Putamen (tissue), 1 donor: Measurements from ENCODE around the gene SEZ6L.
A peak's percentile ranks its signal among the peaks of the same experiment; 100 is the strongest.

Experiments used
- DNase-seq: peaks from one replicate; pipeline ENCODE4 v3.0.0-alpha.2; 2016; ENCODE audit warnings: low spot score

Gene SEZ6L

DNA sequence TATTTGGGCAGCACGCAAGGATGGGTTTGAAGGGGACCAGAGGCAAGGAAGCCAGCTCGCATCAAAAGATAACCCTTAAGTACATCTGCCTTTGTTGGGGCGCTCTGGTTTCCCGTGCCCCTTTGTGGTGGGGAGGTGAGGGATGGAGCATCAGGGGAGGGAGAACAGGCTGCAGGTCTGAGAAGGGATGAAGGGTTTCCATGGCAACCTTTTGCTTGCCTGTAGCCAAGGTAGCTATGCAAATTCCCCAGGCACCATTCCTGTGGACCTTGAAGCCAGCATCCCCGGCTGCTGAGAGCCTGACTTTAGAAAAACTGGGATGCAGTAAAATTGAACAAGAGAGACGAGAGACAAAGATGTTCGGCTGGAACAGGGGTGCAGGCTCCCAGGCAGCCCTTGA is 75.7 kb downstream of the SEZ6L start:
- DNase-seq, result no peak

DNA sequence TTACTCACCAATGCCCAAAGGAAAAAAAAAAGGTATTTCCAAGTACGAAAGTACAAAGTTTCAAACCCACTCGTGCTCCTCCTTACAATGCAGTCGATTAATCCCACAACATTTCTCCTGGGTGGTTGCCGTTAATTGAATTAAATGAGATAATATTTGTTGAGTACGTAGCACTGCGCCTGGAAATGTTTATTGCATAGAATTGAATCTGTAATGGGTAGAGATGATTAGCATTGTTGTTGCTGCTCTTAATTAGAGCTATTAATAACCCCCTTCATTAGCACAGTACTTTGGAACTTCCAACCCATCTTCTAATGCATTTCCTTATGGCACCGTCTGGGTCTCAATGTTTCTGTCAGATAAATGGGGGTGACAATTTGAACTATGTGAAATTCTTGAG is 77.3 kb downstream of the SEZ6L start:
- DNase-seq, result no peak

DNA sequence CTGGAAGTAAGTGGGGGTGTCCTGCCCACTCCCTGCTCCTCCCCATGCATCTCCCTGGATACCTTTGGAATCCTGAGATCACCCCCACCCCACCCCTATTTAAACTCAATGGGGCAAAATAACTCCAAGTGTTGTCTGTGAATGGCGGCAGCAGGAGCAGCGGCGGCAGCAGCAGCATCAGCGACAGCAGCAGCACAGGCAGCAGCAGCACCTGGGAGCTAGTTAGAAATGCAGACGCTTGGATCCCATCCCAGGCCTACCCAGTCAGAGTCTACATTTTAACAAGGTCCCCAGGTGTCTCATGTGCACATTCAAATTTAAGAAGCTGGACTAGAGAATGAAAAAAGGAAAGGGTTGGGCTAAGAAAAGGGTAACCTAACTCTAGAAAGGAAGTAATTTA is 82.6 kb downstream of the SEZ6L start:
- DNase-seq, result no peak

DNA sequence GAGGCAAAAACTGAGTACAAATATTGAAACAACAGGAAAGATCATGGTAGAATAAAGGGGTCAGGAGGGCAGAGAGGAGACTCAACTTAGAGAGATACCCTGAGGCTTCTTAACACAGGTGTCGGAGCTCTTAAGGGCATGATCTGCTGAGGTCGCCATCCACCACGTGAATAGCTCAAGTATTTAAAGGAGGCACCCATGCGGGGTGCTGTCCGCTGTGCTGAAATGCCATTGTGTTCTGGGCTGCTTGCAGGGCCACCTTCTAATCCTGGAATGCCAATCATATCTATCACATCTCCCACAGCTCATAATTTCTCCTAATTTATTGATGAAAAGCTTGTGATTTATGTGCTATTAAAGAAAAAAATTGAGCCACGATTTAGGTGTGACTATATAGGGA is 90.2 kb downstream of the SEZ6L start:
- no peak for DNase-seq

DNA sequence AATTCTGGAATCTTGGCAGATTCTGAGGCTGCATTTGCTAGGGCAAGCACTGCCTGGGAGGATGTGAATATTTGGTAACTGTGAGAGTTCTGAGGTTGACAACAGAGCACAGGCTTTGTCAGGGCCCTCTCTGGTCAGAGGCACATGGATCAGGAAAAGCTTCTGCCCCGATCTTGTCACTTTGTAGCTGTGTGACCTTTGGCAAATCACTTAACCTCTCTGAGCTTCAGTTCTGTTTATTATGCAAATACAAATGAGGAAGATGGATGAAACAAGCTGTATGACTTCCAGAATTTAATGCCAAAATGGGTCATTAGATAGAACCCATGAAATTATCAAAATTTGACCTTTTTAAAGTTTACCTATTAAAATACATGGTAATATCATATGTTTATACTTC is 94.9 kb downstream of the SEZ6L start:
- DNase-seq, result no peak

DNA sequence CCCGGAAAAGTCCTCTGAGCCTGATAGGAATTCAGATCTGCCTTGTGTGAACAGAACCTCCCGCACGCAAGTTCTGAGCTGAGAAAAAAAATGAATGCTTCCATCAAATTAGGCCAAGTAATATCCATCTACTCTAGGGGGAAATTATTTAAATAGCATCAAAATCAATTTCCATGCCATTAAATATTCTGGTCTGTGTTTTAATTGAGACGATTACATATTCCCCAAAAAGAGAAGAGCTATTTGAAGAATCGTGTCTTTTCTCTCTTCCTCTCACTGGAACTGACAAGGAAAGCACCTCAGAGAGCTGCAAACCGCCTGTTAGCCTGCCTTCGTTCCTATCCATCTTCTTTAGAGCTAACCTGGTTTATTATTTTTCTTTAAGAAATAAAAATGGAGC is 96.0 kb downstream of the SEZ6L start:
- DNase-seq, result no peak

DNA sequence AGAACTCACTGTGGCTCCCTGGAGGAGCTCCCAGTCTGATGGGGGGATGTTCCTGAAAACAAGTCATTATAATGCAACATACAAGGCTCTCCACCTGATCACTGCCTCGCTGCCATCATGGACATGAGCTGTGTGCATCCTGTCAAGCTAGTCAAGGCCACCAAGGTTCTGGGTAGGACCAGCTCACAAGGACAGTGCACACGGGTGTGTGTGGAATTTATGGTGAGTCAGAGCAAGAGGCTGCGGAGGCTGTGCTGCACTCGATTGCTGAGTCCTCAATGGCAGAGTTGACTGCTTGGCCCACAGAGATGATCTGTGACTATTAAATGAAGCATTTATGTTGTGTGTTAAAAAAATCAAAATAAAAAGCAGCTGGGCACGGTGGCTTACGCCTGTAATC is 96.6 kb downstream of the SEZ6L start:
- no peak for DNase-seq

DNA sequence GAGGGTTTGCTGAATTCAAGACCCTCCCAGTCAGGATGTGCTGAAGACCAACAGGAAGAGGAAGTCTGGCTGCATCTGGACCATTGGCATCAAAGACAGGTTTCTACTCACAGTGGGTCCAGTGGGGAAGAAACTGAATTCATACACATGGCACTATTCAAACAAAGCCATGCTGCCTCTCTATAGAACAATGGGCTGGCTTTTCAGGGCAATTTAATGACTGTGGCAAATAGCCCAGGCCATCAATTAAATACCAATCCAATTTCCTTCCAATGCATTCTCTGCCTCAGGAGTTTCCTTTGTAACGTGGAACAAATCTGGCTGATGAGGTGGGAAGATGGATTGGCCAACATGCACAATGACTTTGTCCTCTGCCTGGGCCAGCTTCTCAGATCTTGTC is 98.6 kb downstream of the SEZ6L start:
- DNase-seq, result no peak

DNA sequence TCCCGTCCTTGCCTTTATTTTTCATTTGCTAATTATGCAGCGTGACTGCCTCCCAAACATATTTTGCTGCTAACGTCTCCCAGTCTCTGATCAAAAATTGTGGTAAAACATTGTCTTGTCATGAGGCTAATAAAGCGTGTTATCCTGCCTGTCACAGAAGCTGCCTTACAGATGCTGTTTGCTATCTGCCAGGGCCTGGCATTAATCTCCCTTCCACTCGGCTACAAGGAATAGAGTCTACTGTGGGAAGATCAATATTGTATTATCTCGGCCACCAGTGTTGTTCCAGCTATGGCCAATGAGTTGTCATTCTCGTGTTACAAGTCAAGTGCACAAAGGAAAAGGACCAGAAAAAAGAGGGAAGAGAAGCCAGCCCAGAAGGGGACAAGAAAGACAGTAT is 100.3 kb downstream of the SEZ6L start:
- DNase-seq, result no peak

DNA sequence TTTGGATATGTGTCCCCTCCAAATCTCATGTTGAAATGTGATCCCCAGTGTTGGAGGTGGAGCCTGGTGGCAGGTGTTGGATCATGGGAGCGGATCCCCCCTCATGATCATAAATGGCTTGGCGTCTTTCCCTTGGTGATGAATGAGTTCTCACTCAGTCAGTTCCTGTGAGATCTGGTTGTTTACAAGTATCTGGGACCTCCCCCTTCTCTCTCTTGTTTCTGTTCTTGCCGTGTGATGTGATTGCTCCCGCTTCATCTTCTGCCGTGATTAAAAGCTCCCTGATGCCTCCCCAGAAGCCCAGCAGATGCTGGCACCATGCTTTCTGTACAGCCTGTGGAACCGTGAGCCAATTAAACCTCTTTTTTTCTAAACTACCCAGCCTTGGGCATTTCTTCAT is 102.2 kb downstream of the SEZ6L start:
- DNase-seq, result no peak

DNA sequence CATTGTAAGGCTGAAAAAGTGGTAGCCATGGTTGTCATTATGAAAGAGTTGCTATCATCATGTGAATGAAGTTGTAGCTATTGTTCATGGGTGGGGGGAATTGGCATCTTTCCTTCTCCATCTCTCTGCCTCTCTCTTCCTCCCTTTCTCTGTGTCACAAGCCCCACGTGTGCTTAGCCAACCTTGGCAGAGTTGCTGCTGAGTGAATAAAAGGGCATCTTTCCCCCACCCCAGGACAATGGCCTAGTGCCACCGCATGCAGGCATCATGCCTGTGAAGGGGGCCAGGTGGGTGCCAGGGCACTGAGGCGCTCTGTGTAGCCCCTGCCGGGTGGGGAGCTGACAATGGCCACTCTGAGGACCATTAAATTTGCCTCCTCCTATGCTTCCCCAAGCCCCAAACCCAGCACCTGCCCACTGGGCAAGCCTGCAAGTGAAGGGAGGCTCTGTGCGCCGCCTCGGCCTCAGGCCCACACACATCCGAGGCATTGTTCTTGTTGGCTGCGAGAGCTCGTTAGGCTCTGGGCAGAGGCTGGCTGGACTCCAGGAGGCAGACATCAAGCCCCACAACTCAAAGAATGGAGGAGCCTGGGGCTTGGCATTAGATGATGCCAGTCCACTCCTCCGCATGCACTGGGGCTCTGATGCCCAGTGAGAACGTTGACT is 103.9 kb downstream of the SEZ6L start:
- DNase-seq, result peak; percentile 67

DNA sequence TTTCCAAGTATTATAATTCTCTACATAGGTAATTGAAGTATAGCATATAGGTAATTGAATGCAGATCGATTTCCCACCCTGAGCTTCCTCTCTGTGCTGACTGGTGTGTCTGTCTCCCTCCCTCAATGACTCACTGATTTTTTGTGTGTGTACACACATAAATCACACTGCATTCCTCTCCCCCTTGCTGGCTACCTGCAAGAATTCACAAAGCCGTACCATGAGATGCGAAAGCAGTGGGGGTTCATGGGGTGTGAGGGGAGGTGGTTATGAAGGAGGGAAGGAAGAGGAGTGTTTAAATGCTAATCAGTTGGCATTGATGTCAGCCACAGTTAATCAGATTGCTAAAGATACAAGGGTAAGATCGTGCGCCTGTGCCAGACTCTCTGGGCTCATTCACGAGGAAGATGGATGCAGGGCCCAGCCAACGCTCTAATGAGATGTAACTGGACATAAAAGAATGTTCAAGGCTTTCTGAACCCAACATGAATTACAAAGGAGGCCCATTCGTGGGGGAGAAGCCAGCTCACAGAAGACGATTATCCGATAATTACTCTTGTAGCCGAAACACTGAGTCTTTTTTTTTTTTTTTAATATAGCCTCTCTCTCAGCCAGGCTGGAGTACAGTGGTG is 107.4 kb downstream of the SEZ6L start:
- DNase-seq, result no peak

DNA sequence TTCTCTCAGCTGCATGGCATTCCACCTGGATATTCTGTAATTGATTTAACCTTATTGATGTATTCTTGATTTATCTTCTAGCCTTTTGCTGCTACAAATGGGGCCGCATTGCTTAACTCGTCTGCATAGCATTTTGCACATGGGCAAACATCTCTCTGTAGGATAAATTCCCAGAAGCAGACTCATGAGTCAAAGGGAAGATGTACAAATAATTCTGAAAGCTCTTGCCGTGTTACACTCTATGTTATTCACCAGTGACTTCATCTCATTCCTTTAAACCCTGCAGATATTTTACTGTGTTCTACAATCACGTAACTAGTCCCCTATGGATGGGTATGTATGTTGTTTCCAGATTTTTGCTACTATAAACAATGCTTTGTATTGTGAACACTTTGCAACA is 112.7 kb downstream of the SEZ6L start:
- no peak for DNase-seq

DNA sequence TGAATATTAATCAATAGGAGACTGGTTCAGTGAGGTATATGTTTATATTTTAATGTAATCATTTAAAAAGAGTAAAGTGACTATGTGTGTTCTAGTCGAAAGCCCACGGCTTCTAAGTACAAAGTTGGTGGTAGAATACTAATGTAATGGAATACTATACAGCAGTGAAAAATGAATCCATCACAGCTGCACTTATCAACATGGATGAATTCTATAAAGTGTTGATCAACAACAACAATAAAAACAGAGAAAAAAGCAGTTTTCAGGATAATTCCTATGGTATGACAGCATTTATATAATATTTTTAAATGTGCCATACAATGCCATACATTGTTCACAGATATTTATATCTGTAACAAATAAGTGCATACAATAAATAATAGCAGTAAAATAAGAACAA is 114.1 kb downstream of the SEZ6L start:
- no peak for DNase-seq

DNA sequence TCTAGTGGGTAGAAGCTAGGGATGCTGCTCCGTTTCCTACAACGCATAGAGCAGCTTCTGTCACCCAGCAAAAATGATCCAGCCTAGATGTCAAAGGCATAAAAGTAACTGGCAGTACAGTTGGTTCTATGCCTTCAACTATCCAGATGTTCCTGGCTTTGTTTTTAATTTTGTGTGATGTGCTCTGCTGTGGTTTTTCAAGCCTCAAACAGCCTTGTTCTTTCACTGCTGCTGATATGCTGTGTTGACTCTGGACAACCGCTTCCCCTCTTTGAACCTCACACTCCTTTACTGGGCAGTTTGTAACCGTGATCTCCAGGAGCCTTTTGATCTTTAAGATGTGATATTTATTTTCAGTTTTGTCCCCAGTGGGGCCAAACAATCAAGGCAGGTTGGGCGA is 116.4 kb downstream of the SEZ6L start:
- DNase-seq, result no peak

DNA sequence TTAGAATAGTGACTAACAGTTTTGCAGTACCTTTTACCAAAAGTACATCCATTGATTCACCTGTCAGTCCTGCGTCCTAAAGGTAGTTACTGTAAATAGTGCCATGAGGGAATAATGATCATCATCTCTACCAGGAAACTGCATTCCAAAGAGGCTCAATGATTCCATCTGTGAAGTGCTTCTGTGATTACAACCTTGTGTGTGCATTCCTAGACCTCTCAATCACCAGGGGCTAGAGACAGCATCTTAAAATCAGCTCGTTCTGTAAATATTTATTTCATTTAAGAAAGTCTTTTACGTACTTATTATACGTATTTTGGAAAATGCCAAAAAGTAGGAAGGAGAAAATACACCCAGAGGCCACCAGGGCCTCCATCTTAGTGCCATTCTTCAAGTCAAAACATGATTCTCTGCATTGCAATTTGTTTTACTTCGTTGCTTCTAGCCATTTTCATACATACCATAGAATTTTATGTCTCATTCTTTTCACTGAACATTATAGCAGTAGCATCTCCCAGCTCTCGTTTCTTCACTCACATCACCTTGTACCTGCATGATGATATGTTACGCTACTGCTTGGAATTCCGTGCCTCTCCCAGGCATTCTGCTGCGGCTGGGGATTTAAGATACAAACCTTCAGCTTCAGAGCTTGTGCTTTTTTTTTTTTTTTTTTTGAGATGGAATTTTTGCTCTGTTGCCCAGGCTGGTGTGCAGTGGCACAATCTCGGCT is 117.0 kb downstream of the SEZ6L start:
- DNase-seq, result no peak

DNA sequence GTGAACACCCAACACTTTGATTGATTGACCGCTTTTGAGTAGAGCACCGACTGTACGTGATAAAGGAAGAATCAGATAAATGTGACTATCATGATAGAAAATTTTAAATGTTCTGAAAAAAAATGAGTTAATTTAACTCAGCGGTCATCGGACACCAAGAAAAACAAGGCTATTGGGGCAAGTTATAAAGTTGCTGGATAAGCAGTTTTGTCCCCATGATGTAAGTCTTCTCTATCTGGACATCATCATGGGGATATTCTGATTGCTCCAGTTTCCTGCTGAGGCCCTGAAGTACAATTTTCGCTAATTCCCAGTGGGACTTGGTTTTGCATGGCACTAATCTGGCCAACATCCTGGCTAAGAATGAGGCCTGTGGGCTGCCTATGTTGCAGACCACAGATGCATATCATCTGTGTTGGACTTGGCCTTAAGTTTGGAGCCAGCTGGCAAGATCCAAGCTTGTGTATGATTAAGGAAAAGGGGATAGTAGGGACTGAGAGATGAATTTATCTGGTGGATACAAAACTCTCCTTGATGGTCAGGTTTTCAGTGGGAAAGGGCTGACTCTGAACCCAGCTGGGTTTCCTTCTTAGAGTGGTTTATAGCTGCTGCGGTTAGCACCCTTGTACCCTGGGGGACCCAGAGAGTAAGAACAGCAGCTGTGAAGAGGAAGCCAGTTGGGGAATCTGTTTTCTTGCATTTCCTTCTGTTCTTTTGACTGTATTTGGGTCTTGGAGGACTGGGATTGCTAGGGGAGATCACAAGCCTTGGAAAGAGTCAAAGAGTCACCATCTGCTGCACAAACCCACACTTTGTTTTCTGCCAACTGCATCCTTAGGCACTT is 118.3 kb downstream of the SEZ6L start:
- no peak for DNase-seq

DNA sequence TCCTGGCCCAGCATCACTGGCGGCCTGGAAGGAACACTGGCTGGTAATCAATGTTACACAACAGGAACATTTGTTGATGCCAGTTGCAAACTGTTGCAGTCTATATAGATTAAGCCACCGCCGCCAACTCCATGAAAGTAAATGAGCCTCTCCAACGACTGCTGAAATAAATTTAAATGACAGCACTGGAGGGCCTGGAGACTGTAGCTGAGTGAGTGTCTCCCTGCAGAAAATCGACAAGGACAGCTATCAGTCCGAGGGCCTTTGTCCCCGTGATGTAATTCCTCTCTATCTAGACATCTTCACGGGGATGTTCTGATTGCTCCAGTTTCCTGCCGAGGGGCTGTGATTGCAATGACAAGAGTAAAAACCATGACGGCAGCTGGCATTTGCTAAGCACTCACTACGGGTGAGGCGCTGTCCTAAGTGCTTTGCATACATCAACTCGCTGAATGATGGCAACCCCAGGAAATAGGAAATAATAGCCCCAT is 120.4 kb downstream of the SEZ6L start:
- no peak for DNase-seq

DNA sequence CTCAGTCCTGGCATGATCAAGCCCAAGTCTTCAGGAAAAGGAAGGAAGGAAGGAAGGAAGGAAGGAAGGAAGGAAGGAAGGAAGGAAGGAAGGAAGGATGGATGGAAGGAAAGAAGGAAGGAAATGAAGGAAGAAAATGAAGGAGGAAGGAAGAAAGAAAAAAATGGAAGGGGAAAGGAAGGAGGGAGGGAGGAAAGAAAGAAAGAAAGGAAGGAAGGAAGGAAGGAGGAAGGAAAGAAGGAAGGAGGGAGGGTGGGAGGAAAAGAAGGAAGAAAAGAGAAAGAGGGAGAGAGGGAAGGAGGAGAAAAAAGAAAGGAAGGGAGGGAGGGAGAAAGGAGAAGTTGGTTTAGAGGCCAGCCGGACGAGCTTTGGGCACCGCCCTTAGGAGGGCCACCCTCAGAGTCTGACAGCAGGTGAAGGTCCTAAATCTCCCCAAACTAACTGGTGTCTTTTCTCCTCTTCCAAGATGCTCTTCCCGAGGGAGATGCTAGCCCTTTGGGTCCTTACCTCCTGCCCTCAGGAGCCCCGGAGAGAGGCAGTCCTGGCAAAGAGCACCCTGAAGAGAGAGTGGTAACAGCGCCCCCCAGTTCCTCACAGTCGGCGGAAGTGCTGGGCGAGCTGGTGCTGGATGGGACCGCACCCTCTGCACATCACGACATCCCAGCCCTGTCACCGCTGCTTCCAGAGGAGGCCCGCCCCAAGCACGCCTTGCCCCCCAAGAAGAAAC is 122.8 kb downstream of the SEZ6L start:
- DNase-seq, result no peak

DNA sequence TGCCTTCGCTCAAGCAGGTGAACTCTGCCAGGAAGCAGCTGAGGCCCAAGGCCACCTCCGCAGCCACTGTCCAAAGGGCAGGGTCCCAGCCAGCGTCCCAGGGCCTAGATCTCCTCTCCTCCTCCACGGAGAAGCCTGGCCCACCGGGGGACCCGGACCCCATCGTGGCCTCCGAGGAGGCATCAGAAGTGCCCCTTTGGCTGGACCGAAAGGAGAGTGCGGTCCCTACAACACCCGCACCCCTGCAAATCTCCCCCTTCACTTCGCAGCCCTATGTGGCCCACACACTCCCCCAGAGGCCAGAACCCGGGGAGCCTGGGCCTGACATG is 123.4 kb downstream of the SEZ6L start:
- no peak for DNase-seq

DNA sequence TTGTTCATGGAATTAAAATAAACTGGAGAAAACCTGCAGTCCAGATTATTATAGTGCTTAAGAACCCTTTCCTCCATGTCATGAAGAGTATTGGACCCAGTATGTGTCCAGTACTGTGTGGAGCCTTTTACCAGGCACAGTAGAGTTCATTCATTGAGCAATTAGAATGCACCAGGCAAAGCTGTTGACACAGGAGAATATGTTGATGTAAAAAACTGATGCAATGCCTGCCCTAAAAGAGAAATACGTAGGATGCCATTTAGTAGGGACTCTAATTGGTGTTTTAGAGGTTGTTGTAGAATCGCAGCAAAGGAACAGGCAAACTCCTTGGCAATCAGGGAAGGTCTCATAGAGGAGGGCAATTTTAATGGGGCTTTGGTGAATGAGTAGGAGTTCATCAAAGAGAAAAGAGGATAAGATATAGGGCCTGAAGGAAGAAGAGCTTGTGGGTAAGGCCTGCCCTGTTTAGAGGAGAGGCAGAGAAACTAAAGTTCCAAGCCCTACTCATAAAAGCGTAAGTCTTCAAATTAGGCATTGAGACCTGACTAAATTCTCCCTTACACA is 126.4 kb downstream of the SEZ6L start:
- no peak for DNase-seq
